Neural crest cell (in vitro differentiated cells): Measurements from ENCODE around the gene CDK11A. TPM values are rescaled to one million over a fixed set of nuclear protein-coding genes. Genes with fewer than 3 reads are reported as not detected.

Experiments
- DNase-seq: peaks from one replicate; pipeline ENCODE4 v3.0.0; 2021; ENCODE audit warnings: low read depth, mixed read lengths, low spot score
- H3K27ac Mint-ChIP-seq: one replicate; pipeline ENCODE4 v1.8.0; 2021; ENCODE audit warnings: mild to moderate bottlenecking, mixed read lengths; ENCODE audit not compliant: unreplicated experiment
- H3K27me3 Mint-ChIP-seq: 2 replicates; pipeline ENCODE4 v1.8.0; 2021; ENCODE audit warnings: low read depth, mild to moderate bottlenecking, mixed read lengths
- H3K36me3 Mint-ChIP-seq: 2 replicates; pipeline ENCODE4 v1.8.0; 2021; ENCODE audit warnings: low read depth, mild to moderate bottlenecking, mixed read lengths
- H3K4me1 Mint-ChIP-seq: 2 replicates; pipeline ENCODE4 v1.8.0; 2021; ENCODE audit warnings: mixed read lengths
- H3K4me3 Mint-ChIP-seq: one replicate; pipeline ENCODE4 v1.8.0; 2021; ENCODE audit warnings: mild to moderate bottlenecking, mixed read lengths
- H3K9me3 Mint-ChIP-seq: 2 replicates; pipeline ENCODE4 v1.8.0; 2021; ENCODE audit warnings: mixed read lengths
- CTCF ChIP-seq: fragments of 200-600 bp; sonication (generic); conservative IDR thresholded peaks from 2 replicates; pipeline ENCODE4 v1.5.0; 2021; ENCODE audit warnings: antibody characterized with exemption, mild to moderate bottlenecking
- total RNA-seq: library from RNA; stranded (reverse); gene quantifications from 2 replicates; pipeline ENCODE4 v1.2.1, GENCODE V29; 2021

CDK11A gene
- total RNA-seq, 1 donor from 2014 or later: 48.9 TPM

GRCh38 chr1:1755852-1756251 is 31.7 kb upstream of the CDK11A start:
- H3K4me3 Mint-ChIP-seq: no peak overlapping the region
- H3K4me1 Mint-ChIP-seq: peaks cover 5% of the 10 kb centered on the region
- no peaks in the 10 kb centered on the region for H3K9me3 Mint-ChIP-seq
- no peak for DNase-seq
- peaks cover 3% of the 10 kb centered on the region for H3K36me3 Mint-ChIP-seq
- TF ChIP-seq CTCF: no peak
- no peak overlapping the region for H3K27ac Mint-ChIP-seq
- H3K27me3 Mint-ChIP-seq: no peaks in the 10 kb centered on the region

- no peak for DNase-seq
These were observed 31.3 kb upstream of the CDK11A start for GRCh38 chr1:1755426-1755825.

GRCh38 chr1:1754051-1754815 is 30.1 kb upstream of the CDK11A start:
- peaks cover 3% of the 10 kb centered on the region for H3K36me3 Mint-ChIP-seq
- H3K27ac Mint-ChIP-seq: no peak overlapping the region
- no peaks in the 10 kb centered on the region for H3K27me3 Mint-ChIP-seq
- DNase-seq: no peak
- peaks cover 5% of the 10 kb centered on the region for H3K4me1 Mint-ChIP-seq
- no peaks in the 10 kb centered on the region for H3K9me3 Mint-ChIP-seq
- no peak for TF ChIP-seq CTCF
- H3K4me3 Mint-ChIP-seq: no peak overlapping the region

More at GRCh38 chr1:1755426-1755825, 31.3 kb upstream of the CDK11A start:
- peaks cover 3% of the 10 kb centered on the region for H3K36me3 Mint-ChIP-seq
- peaks cover 5% of the 10 kb centered on the region for H3K4me1 Mint-ChIP-seq
- H3K27me3 Mint-ChIP-seq: no peaks in the 10 kb centered on the region
- no peaks in the 10 kb centered on the region for H3K9me3 Mint-ChIP-seq
- H3K4me3 Mint-ChIP-seq: no peak overlapping the region
- H3K27ac Mint-ChIP-seq: no peak overlapping the region
- TF ChIP-seq CTCF: no peak

- peaks cover 6% of the 10 kb centered on the region for H3K4me1 Mint-ChIP-seq
- DNase-seq: no peak
- H3K27me3 Mint-ChIP-seq: no peaks in the 10 kb centered on the region
- TF ChIP-seq CTCF: no peak
- peaks cover 3% of the 10 kb centered on the region for H3K36me3 Mint-ChIP-seq
- no peaks in the 10 kb centered on the region for H3K9me3 Mint-ChIP-seq
- H3K4me3 Mint-ChIP-seq: no peak overlapping the region
- no peak overlapping the region for H3K27ac Mint-ChIP-seq
These were observed 29.4 kb upstream of the CDK11A start for GRCh38 chr1:1753607-1754005.

DNA sequence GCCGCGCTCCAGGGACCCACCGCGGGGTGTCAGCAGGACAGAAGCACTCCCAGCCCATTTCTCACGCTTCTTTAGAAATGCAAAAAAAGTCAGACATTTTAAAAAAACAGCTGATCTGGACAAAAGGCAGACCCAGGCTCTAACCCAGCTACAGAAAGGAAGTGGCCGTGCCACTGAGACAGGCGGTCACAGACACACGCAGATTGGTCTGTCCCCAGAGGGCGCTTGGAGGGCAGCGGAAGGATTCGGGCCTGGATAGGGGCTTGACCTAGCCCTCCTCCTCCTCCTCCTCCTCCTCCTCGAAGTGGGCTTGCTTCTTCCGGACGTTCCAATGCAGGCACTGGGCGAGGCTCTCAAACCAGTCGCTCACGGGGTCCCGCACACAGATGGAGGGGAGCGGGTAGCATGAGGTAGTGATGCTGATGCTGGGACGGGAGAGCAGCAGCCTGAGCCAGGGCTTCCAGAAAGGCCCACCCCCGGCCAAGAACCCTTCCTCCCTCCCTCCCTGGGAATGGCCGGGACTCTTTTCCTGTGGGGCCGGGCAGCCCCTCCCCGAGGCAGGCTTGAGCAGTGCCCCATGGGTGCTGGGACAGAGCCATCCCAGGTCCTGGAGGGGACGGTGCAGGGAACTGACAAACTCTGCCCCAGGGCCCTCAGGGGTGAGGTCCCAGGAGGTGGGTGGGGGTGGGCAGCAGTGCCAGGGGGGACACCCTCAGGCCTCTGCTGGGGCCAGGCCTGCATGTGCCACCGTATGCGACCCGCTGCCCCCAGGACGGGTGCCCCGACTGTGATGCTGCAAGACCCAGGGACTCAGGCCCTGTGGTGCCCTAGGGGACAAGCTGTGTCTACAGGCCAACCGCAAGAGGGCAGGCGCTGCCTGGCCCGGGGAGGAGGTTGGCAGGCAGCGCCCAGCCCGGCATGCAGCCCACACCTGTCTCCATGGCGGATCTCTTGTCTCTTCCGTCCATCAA is 28.8 kb upstream of the CDK11A start:
- Mint-ChIP-seq H3K4me1 (peaks cover 9% of the 10 kb centered on the region), H3K27me3 (no peaks in the 10 kb centered on the region), H3K4me3 (no peak overlapping the region), H3K36me3 (peaks cover 3% of the 10 kb centered on the region), H3K27ac (peak overlapping the region; percentile 50), H3K9me3 (no peaks in the 10 kb centered on the region)
- no peak for TF ChIP-seq CTCF
- DNase-seq: no peak
